ENCODE results near the gene CD99L2. TPM values are rescaled to one million over a fixed set of nuclear protein-coding genes. Genes with fewer than 3 reads are reported as not detected.

Gene CD99L2
- total and polyA plus RNA-seq, 10 of the 15 experiments (the other 5 are each of a cell fraction or from before 2014, with no cell fraction given), result 1.1 to 22.9 (median 13.0) TPM

DNA sequence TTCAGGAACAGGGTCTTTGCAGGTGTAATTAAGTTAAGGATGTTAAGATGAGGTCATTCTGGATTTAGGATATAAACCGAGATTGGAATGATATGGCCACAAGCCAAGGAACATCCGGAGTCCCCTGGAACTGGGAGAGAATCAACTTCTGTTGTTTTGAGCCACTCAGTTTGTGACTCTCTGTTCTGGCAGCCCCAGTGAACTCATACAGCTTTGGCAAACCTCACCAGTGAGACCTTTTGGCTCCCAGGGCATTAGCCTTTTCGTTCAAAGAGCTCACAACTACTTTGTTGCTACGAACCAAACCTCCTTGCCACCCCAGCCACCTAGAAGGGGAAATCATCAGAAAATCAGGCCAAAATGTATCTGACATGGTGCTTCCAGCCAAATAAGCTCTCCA lies 124.8 kb downstream of the CD99L2 start (continued):
- TF ChIP-seq IRF3 (IDR thresholded peaks at IDR 0.05) (no peak), ATF7 (IDR thresholded peaks at IDR 0.05; ENCODE audit: low read depth) (no peak), RBBP5 (conservative IDR thresholded peaks at IDR 0.05) (no peak), KLF5 (IDR thresholded peaks at IDR 0.05; ENCODE audit: partially characterized antibody) (no peak), EGR1 (IDR thresholded peaks at IDR 0.05; ENCODE audit: borderline replicate concordance in 1 of 2, low read depth in 2 of 2, low read length in 2 of 2) (no peak), BACH1 (IDR thresholded peaks at IDR 0.05; ENCODE audit: borderline replicate concordance) (no peak), IKZF1 (conservative IDR thresholded peaks at IDR 0.05) (no peak), IKZF2 (IDR thresholded peaks at IDR 0.05) (no peak), MLLT1 (IDR thresholded peaks at IDR 0.05) (no peak), TCF7 (IDR thresholded peaks at IDR 0.05; ENCODE audit: borderline replicate concordance) (no peak), FOS (IDR thresholded peaks at IDR 0.05; ENCODE audit: borderline replicate concordance, extremely low read depth, insufficient read length) (no peak)

DNA sequence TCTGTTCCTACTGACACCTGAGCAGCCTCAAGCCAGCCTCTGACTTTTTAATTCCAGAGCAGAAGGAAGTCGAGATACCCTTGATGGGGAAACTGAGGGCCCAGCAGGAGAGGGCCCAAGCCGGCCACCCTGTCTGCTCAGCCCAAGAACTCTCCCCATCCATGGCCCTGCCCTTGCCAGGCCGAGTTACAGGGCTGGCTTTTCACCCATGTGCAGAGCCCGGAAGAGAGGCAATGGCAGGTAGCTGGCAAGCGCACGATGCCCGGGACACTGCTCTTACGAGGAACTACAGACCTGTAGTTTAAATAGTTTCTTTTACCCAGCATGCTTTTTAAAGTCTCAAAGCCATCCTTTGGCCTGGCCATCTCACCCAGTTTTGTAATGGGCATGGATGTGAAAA lies 125.4 kb downstream of the CD99L2 start:
- no peaks in the 10 kb centered on the region; a peak in 2 of 4 replicates for H3K36me3 ChIP-seq (ENCODE audit: control insufficient read depth in 2 of 2, insufficient read depth in 2 of 2, low read length in 1 of 2)
- WGBS (ENCODE audit: insufficient coverage, insufficient replicate concordance, low lambda C conversion rate, missing lambda C conversion rate), result 51% methylated on average over 8 of the region's 8 CpGs
- no peaks in the 10 kb centered on the region for H3K27me3 ChIP-seq (replicated peaks in 1 of 2; ENCODE audit: control insufficient read depth in 2 of 2, insufficient read depth in 2 of 2, low read length in 1 of 2)
- no peak for TF ChIP-seq SREBF2 (IDR thresholded peaks at IDR 0.05; ENCODE audit: low read length)
- no peak for TF ChIP-seq YY1 (IDR thresholded peaks at IDR 0.05; ENCODE audit: low read depth, low read length)
- no peak for TF ChIP-seq TCF3 (IDR thresholded peaks at IDR 0.05; ENCODE audit: borderline replicate concordance, insufficient read depth, low read depth, low read length)
- no peak for TF ChIP-seq MYC (IDR thresholded peaks at IDR 0.05; ENCODE audit: insufficient read depth, insufficient read length, insufficient replicate concordance, low read length, severe bottlenecking)
- no peak for TF ChIP-seq ZNF622 (IDR thresholded peaks at IDR 0.05)
- no peak for TF ChIP-seq IRF4 (IDR thresholded peaks at IDR 0.05; ENCODE audit: low read depth, low read length)
- no peak for TF ChIP-seq POU2F2 (IDR thresholded peaks at IDR 0.05; ENCODE audit: borderline replicate concordance, low read depth, low read length)
- TF ChIP-seq, protein P1, sequence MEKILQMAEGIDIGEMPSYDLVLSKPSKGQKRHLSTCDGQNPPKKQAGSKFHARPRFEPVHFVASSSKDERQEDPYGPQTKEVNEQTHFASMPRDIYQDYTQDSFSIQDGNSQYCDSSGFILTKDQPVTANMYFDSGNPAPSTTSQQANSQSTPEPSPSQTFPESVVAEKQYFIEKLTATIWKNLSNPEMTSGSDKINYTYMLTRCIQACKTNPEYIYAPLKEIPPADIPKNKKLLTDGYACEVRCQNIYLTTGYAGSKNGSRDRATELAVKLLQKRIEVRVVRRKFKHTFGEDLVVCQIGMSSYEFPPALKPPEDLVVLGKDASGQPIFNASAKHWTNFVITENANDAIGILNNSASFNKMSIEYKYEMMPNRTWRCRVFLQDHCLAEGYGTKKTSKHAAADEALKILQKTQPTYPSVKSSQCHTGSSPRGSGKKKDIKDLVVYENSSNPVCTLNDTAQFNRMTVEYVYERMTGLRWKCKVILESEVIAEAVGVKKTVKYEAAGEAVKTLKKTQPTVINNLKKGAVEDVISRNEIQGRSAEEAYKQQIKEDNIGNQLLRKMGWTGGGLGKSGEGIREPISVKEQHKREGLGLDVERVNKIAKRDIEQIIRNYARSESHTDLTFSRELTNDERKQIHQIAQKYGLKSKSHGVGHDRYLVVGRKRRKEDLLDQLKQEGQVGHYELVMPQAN (conservative IDR thresholded peaks at IDR 0.05), result no peak
- no peak for TF ChIP-seq SMAD5 (IDR thresholded peaks at IDR 0.05; ENCODE audit: low read depth)

More for the DNA sequence above, 125.4 kb downstream of the CD99L2 start:
- ChIA-PET RAD21 (ENCODE audit: unreplicated experiment) (interaction anchor here (2.5 kb wide), 1 partner anchor 310 kb away, joined by 43 read pairs; no protein-coding TSS in a partner anchor), CTCF (interaction anchor here (0.7 to 8.1 kb wide), 4 partner anchors 309 to 908 kb away, joined by 3 to 95 read pairs (median 4); no protein-coding TSS in a partner anchor), SMC1A (ENCODE audit: uncharacterized antibody, unreplicated experiment) (interaction anchor here (1.2 kb wide), 1 partner anchor 309 kb away, joined by 3 read pairs; no protein-coding TSS in a partner anchor), POLR2A (no interaction called here)
- Histone ChIP-seq H3K4me2 (ENCODE audit: control insufficient read depth, insufficient read depth) (no peak overlapping the region), H3K9me3 (replicated peaks; ENCODE audit: control insufficient read depth, insufficient read depth, low read length) (no peaks in the 10 kb centered on the region), H3K27ac (ENCODE audit: control insufficient read depth, insufficient read depth) (no peak overlapping the region), H3K4me3 (no peak overlapping the region), H3K79me2 (ENCODE audit: control insufficient read depth, insufficient read depth, low read length) (no peaks in the 10 kb centered on the region), H3K9ac (ENCODE audit: control insufficient read depth, insufficient read depth, low read length) (no peak overlapping the region), H2AFZ (ENCODE audit: control insufficient read depth, low read depth, low read length) (no peak overlapping the region), H4K20me1 (ENCODE audit: control insufficient read depth, insufficient read depth) (no peaks in the 10 kb centered on the region; the same call in 1 of the 2 replicates), H3K4me1 (ENCODE audit: control insufficient read depth, insufficient read depth, low read length) (no peaks in the 10 kb centered on the region)
- in situ Hi-C loops (cut with MboI), result loop anchor here (5.0 to 25.0 kb wide), 2 partner anchors 229 to 914 kb away; partner anchors contain the start of gene PRRG3
- intact Hi-C loops (cut with micrococcal nuclease; ENCODE audit: unreplicated experiment), result loop anchor here (2.0 to 10.0 kb wide), 3 partner anchors 212 to 909 kb away; partner anchors contain the start of gene HMGB3
- FAIRE-seq, result no peak
- no peak for DNase-seq (ENCODE audit: low read depth, low spot score)
- BruUV-seq (replicated peaks), result no TSS peak
- ATAC-seq, result no peak

All from GM12878 (cell line).